Prostate gland (tissue), 2 donors: ENCODE data around the gene UTS2B. TPM values are rescaled to one million over a fixed set of nuclear protein-coding genes. Genes with fewer than 3 reads are reported as not detected.

Experiments used
- DNase-seq: peaks from one replicate; pipeline ENCODE4 v3.0.0-alpha.2; 2019; ENCODE audit warnings: low spot score
- H3K27ac ChIP-seq, 2 donors: fragments of 200-600 bp; sonication (generic); 2 replicates each; pipeline ENCODE4 v1.5.1; 2017 to 2019
- H3K27me3 ChIP-seq: fragments of 200-600 bp; sonication (generic); replicated peaks from 2 replicates; pipeline ENCODE4 v1.5.1; 2019; ENCODE audit not compliant: insufficient read depth
- H3K36me3 ChIP-seq, 2 donors: fragments of 200-600 bp; sonication (generic); 1 replicate in 1 of 2; 2 replicates in 1 of 2; pipeline versions ENCODE4 v1.5.1 to v1.8.1; 2017 to 2019
- H3K4me1 ChIP-seq: fragments of 200-600 bp; sonication (generic); replicated peaks from 2 replicates; pipeline ENCODE4 v1.5.1; 2019
- H3K4me3 ChIP-seq, 2 donors: fragments of 200-600 bp; sonication (generic); 2 replicates each; pipeline ENCODE4 v1.5.1; 2017 to 2019
- H3K9me3 ChIP-seq: fragments of 200-600 bp; sonication (generic); 2 replicates; pipeline ENCODE4 v1.5.1; 2017
- CTCF ChIP-seq, 4 experiments: fragments of 200-600 bp in 2 of 4; fragments of 450-650 bp in 2 of 4; sonication (generic) in 2 of 4; IDR thresholded peaks; 1 replicate in 3 of 4; 2 replicates in 1 of 4; pipeline ENCODE4 v1.5.1; 2016 to 2019; ENCODE audit warnings: antibody characterized with exemption in 4 of 4, mild to moderate bottlenecking in 2 of 4, moderate library complexity in 2 of 4
- POLR2A ChIP-seq: fragments of 450-650 bp; IDR thresholded peaks from one replicate; pipeline ENCODE4 v1.6.1; 2016; ENCODE audit warnings: antibody characterized with exemption, mild to moderate bottlenecking
- POLR2AphosphoS5 ChIP-seq: sonication (generic); formaldehyde crosslinking; IDR thresholded peaks from one replicate; pipeline ENCODE4 v1.6.1; 2017; ENCODE audit warnings: antibody characterized with exemption
- WGBS: methylation state at CpG from one replicate; pipeline ENCODE4 v1.1.5; 2018; 5-methylcytosine and 5-hydroxymethylcytosine counted together
- intact Hi-C: fragments of 100-400 bp; cut with DNase I; formaldehyde crosslinking; loops from one replicate; pipeline ENCODE4 v1.14.2; 2022
- total RNA-seq, 2 donors: library from RNA; depleted of rRNA; stranded (reverse); fragments of >200 nt; gene quantifications; one replicate each; pipeline ENCODE4 v1.1.0, GENCODE V29; 2016

The UTS2B gene
- total RNA-seq, 2 donors from 2014 or later: 0.18 to 4.3 TPM

- no peaks in the 10 kb centered on the region for H3K4me1 ChIP-seq
- DNase-seq: no peak
Observed at GRCh38 chr3:191345334-191345733, 15.0 kb upstream of the UTS2B start.

GRCh38 chr3:191343913-191344312, 13.6 kb upstream of the UTS2B start:
- Histone ChIP-seq H3K27ac (no peak overlapping the region), H3K9me3 (no peaks in the 10 kb centered on the region), H3K4me3 (no peak overlapping the region), H3K4me1 (no peaks in the 10 kb centered on the region), H3K36me3 (no peaks in the 10 kb centered on the region), H3K27me3 (no peaks in the 10 kb centered on the region)
- intact Hi-C loops: no loop called here
- TF ChIP-seq POLR2A (no peak), POLR2AphosphoS5 (no peak), CTCF (IDR thresholded peaks at IDR 0.05) (no peak)
- 88% methylated on average over 5 of the region's 5 CpGs for WGBS
- no peak for DNase-seq

More at GRCh38 chr3:191345334-191345733, 15.0 kb upstream of the UTS2B start:
- no peaks in the 10 kb centered on the region for H3K27me3 ChIP-seq
- H3K27ac ChIP-seq: no peak overlapping the region
- H3K36me3 ChIP-seq: no peaks in the 10 kb centered on the region
- intact Hi-C loops: no loop called here
- WGBS: 91% methylated on average over 5 of the region's 5 CpGs
- no peak overlapping the region for H3K4me3 ChIP-seq
- TF ChIP-seq POLR2A (no peak), POLR2AphosphoS5 (no peak), CTCF (IDR thresholded peaks at IDR 0.05) (no peak)
- H3K9me3 ChIP-seq: no peaks in the 10 kb centered on the region

GRCh38 chr3:191343115-191343514, 12.8 kb upstream of the UTS2B start:
- WGBS: 74% methylated on average over 4 of the region's 4 CpGs
- no peaks in the 10 kb centered on the region for H3K4me1 ChIP-seq
- no peaks in the 10 kb centered on the region for H3K36me3 ChIP-seq
- H3K9me3 ChIP-seq: no peaks in the 10 kb centered on the region
- no peak overlapping the region for H3K27ac ChIP-seq
- no peaks in the 10 kb centered on the region for H3K27me3 ChIP-seq
- intact Hi-C loops: no loop called here
- DNase-seq: no peak
- TF ChIP-seq CTCF (IDR thresholded peaks at IDR 0.05) (no peak), POLR2AphosphoS5 (no peak), POLR2A (no peak)
- no peak overlapping the region for H3K4me3 ChIP-seq

GRCh38 chr3:191342411-191342810, 12.1 kb upstream of the UTS2B start:
- Histone ChIP-seq H3K4me1 (no peaks in the 10 kb centered on the region), H3K27me3 (no peaks in the 10 kb centered on the region), H3K4me3 (no peak overlapping the region), H3K9me3 (no peaks in the 10 kb centered on the region), H3K27ac (no peak overlapping the region), H3K36me3 (no peaks in the 10 kb centered on the region)
- no peak for DNase-seq
- TF ChIP-seq POLR2A (no peak), CTCF (IDR thresholded peaks at IDR 0.05) (no peak), POLR2AphosphoS5 (no peak)
- intact Hi-C loops: no loop called here

GRCh38 chr3:191342006-191342405, 11.7 kb upstream of the UTS2B start:
- Histone ChIP-seq H3K36me3 (no peaks in the 10 kb centered on the region), H3K27me3 (no peaks in the 10 kb centered on the region), H3K4me1 (no peaks in the 10 kb centered on the region), H3K9me3 (no peaks in the 10 kb centered on the region), H3K4me3 (no peak overlapping the region), H3K27ac (no peak overlapping the region)
- TF ChIP-seq CTCF (IDR thresholded peaks at IDR 0.05) (no peak), POLR2A (no peak), POLR2AphosphoS5 (no peak)
- intact Hi-C loops: no loop called here
- DNase-seq: no peak
- 57% methylated on average over 2 of the region's 2 CpGs for WGBS
